ENCODE data around the gene LYG1. TPM values are rescaled to one million over a fixed set of nuclear protein-coding genes. Genes with fewer than 3 reads are reported as not detected.
A peak's percentile ranks its signal among the peaks of the same experiment; 100 is the strongest.
"Not testable (repeated sequence)": the region's sequence is repeated elsewhere in the genome, so short reads cannot be mapped to it uniquely, and the experiment has no call there.

Gene LYG1
- total RNA-seq, 1 donor from 2014 or later: 0.25 TPM

DNA sequence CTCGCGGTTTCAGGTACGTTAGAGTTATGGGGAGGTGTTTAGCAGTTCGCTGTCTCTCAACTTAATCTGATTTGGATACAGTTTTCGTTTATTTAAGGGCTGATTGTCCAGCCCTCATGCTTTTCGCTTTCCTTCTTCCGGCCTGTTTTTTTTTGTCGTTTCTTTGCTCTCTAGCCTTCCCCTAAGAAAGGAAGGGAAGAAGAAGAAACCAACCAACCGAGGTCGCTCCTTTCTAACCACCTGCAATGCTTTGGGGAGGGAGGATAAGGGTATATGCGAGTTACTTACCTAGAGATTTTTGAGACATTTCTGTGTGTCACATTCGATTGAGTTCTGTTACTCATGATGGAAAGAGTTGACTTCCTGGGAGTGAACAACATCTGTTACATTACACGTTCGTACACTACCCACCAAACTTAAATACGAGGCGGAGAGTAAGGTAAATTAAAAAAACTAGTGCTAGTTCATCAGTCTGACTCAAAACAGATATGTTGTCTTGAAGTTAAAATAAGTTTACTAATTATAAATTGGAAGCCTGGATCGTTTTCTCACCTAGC, 37.1 kb upstream of the LYG1 start:
- peak overlapping the region; percentile 81 for H3K4me3 ChIP-seq (ENCODE audit: low read depth, low read length)
- H3K36me3 ChIP-seq (ENCODE audit: control insufficient read depth, insufficient read depth, low read length): no peaks in the 10 kb centered on the region
- TF ChIP-seq, protein P1, sequence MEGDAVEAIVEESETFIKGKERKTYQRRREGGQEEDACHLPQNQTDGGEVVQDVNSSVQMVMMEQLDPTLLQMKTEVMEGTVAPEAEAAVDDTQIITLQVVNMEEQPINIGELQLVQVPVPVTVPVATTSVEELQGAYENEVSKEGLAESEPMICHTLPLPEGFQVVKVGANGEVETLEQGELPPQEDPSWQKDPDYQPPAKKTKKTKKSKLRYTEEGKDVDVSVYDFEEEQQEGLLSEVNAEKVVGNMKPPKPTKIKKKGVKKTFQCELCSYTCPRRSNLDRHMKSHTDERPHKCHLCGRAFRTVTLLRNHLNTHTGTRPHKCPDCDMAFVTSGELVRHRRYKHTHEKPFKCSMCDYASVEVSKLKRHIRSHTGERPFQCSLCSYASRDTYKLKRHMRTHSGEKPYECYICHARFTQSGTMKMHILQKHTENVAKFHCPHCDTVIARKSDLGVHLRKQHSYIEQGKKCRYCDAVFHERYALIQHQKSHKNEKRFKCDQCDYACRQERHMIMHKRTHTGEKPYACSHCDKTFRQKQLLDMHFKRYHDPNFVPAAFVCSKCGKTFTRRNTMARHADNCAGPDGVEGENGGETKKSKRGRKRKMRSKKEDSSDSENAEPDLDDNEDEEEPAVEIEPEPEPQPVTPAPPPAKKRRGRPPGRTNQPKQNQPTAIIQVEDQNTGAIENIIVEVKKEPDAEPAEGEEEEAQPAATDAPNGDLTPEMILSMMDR (IDR thresholded peaks at IDR 0.05; ENCODE audit: insufficient read depth, low read length, poor library complexity, severe bottlenecking): no peak
- H3K27me3 ChIP-seq (ENCODE audit: control insufficient read depth, insufficient read depth, low read length): no peaks in the 10 kb centered on the region
- no peak for DNase-seq (ENCODE audit: low read depth)

DNA sequence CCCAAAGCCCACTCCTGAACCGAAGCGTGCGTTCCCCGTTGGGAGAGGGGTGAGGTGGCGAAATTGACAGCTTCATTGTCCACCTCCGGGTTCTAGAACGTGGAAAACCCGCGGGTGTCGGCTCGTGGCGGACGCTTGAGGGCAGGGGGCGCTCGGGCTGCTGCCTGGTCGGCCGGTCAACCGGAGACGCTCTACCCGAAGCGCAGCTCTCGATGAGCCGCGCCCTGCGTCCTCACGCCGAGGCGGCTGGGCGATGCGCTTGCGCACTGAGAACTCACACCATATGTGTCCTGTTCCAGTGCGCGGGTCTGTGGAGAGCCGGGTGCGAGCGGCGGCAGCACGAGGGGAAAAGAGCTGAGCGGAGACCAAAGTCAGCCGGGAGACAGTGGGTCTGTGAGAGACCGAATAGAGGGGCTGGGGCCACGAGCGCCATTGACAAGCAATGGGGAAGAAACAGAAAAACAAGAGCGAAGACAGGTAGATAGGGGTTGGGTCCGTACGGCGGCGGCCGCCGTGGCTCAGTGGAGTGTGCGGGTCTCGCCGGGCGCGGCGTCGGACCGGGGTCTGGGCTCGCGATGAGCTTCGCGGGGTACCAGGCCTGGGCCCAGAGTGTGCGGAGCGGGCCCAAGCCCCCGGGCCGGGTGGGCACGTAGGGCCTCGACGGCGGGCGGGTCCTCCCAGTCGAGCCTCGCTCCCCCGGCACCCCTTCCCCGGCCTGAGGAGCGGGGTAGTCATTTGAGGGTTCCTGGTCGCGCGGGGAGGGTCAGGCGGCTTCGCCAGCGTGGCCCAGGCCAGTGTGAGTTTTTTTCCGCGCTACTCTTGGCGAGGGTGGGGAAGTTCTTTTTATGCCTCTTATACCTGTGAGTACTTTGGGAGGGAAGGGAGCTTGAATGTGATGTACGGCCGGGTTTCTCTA, 36.4 kb upstream of the LYG1 start, which contains the start of gene EIF5B:
Gene EIF5B (plus strand): TSS at position 277 of the 916 bp plus-strand sequence. CDS start 166 bp downstream, at position 443.
- DNase-seq (ENCODE audit: low read depth): peak; percentile 84
- no peaks in the 10 kb centered on the region for H3K36me3 ChIP-seq (ENCODE audit: control insufficient read depth, insufficient read depth, low read length)
- TF ChIP-seq, protein P1 (IDR thresholded peaks at IDR 0.05; ENCODE audit: insufficient read depth, low read length, poor library complexity, severe bottlenecking): peak; percentile 59
- no peaks in the 10 kb centered on the region for H3K27me3 ChIP-seq (ENCODE audit: control insufficient read depth, insufficient read depth, low read length)
- H3K4me3 ChIP-seq (ENCODE audit: low read depth, low read length): peak within 1 kb of the TSS; percentile 87

DNA sequence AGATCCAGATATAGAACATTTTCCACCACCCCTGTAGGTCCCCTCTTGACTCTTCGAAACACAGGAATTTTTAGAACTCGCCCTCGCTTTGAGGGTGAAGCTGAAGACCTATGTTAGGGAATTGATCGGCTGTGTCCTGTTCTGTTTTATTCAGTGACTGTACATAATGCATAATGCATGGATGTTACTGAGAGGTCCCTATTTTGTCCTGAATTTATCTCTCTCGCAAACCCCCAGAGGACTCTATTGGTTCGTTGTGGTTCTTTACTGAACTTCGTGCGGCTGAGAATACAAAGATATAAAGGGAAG, 35.8 kb upstream of the LYG1 start:
- no peaks in the 10 kb centered on the region for H3K36me3 ChIP-seq (ENCODE audit: control insufficient read depth, insufficient read depth, low read length)
- peak overlapping the region; percentile 81 for H3K4me3 ChIP-seq (ENCODE audit: low read depth, low read length)
- TF ChIP-seq, protein P1 (IDR thresholded peaks at IDR 0.05; ENCODE audit: insufficient read depth, low read length, poor library complexity, severe bottlenecking): no peak
- no peaks in the 10 kb centered on the region for H3K27me3 ChIP-seq (ENCODE audit: control insufficient read depth, insufficient read depth, low read length)
- no peak for DNase-seq (ENCODE audit: low read depth)

DNA sequence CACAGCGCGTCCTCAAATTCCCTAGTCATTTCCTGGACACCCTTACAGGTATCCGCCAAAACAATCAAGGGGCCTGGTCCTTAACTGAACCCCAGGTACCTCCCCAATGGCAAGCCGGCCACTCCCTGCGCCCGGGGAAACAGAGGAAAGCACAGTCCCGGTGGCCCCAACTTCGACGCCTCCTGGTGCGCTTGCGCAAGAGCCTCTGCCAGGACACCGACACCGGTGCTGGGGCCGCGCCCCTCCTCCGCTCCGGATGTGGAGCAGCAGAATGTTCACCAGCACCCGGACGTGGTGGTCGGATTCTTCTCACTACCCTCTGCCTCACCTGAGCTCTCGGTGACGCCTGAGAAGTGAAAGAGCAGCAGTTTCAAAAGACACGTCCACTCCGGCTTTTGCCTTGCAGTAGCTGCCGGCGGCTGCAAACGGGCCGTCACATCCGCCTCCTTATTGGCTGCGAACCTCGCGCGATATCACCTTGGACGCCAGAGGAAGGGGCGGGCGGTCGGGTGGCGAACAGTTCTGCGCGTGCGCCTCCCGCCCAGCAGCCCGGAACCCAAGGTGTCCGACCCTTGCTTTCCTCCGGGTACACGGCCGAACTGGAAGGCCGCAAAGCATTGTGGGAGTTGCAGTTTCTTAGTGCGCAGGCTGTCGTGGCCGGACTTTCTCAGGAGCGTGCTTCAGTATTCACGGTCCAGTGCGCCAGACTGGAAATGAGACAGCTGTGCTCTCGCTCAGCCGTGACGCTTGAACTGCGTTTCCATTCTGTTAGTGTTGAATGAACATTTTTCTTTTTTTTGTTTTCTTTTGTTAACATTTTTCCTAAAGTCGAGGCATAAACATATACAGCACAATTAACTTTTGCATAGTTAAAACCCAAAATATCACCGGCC, 35.2 kb upstream of the LYG1 start, which contains the start of gene TXNDC9:
Gene TXNDC9 (minus strand): TSS at position 423 of the 893 bp plus-strand sequence. CDS start 3,123 bp downstream, outside the sequence.
- H3K36me3 ChIP-seq (ENCODE audit: control insufficient read depth, insufficient read depth, low read length): no peaks in the 10 kb centered on the region
- no peaks in the 10 kb centered on the region for H3K27me3 ChIP-seq (ENCODE audit: control insufficient read depth, insufficient read depth, low read length)
- DNase-seq (ENCODE audit: low read depth): peak; percentile 99
- TF ChIP-seq, protein P1 (IDR thresholded peaks at IDR 0.05; ENCODE audit: insufficient read depth, low read length, poor library complexity, severe bottlenecking): no peak
- H3K4me3 ChIP-seq (ENCODE audit: low read depth, low read length): peak within 1 kb of the TSS; percentile 87

DNA sequence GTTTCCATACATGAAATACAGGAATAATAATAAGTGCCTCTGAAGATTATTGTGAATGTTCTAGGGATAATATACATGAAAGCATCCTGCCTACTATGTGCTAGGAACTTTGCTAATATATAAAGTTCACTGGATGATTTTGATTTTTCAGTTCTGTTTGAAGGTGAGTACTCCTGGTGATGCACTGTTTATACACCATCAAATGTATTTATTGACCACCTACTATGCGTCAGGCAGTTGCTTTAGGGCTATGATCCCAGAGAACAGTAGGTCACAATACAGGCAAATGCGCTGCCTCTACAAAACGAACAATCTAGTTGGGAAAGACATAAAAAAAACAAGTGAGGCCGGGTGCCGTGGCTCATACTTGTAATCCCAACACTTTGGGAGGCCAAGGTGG, 24.4 kb upstream of the LYG1 start:
- H3K36me3 ChIP-seq (ENCODE audit: control insufficient read depth, insufficient read depth, low read length): no peaks in the 10 kb centered on the region
- TF ChIP-seq, protein P1 (IDR thresholded peaks at IDR 0.05; ENCODE audit: insufficient read depth, low read length, poor library complexity, severe bottlenecking): no peak
- no peak overlapping the region for H3K4me3 ChIP-seq (ENCODE audit: low read depth, low read length)
- H3K27me3 ChIP-seq (ENCODE audit: control insufficient read depth, insufficient read depth, low read length): no peaks in the 10 kb centered on the region
- DNase-seq (ENCODE audit: low read depth): no peak

DNA sequence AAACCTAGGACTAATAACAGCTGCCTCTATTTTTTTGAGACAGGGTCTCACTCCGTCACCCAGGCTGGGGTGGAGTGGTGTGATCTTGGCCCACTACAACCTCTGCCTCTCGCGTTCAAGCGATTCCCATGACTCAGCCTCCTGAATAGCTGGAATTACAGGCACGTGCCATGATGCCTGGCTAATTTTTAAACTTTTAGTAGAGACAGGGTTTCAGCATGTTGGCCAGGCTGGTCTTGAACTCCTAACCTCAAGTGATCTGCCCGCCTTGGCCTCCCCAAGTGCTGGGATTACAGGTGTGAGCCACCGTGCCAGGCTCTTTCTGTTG, 16.8 kb upstream of the LYG1 start:
- H3K27me3 ChIP-seq (ENCODE audit: control insufficient read depth, insufficient read depth, low read length); H3K36me3 ChIP-seq (ENCODE audit: control insufficient read depth, insufficient read depth, low read length); DNase-seq (ENCODE audit: low read depth); H3K4me3 ChIP-seq (ENCODE audit: low read depth, low read length): not testable (repeated sequence)

Measured in kidney epithelial cell (primary cell).